ENCODE data around the gene GRM7. TPM values are rescaled to one million over a fixed set of nuclear protein-coding genes. Genes with fewer than 3 reads are reported as not detected.

GRM7 gene
- total RNA-seq, 1 experiment from 2014 or later = 0.28 TPM

DNA sequence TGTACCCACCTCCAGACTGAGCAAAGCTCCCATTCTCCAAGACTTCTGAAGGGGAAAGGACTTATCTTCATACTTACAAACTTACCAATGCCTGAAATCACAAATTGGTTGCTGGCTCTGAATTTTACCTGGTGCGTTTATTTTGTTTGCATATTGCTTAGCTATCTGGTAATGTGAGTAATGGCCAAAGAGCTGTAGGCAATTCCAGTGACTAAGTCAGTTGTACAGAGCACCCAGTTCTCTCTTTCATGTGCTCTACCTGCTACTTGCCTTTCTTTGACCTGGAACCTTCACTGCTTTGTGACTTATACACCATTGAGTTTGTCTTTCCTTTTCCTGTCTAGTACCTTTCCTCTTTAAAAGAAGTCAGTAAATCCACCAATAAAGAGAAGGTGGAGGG, 884.8 kb downstream of the GRM7 start:
- H3K23ac ChIP-seq (ENCODE audit: insufficient read length, low read depth, low read length) = no peak overlapping the region
- Mint-ChIP-seq H3K27me3 (ENCODE audit: low read depth) (no peaks in the 10 kb centered on the region), H3K36me3 (ENCODE audit: insufficient read depth in 1 of 3, low read depth in 3 of 3) (no peaks in the 10 kb centered on the region), H3K9me3 (no peaks in the 10 kb centered on the region), H3K4me3 (no peak overlapping the region), H3K27ac (no peak overlapping the region), H3K4me1 (peaks cover 5 to 8% of the 10 kb centered on the region in 2 experiments; a peak in 2 of 4 replicates)
- H2AK5ac ChIP-seq (ENCODE audit: insufficient read length, low read length) = no peak overlapping the region
- H2BK12ac ChIP-seq (ENCODE audit: insufficient read length, low read depth, low read length) = no peak overlapping the region
- H3K27me3 ChIP-seq (ENCODE audit: insufficient read depth, low read length) = no peaks in the 10 kb centered on the region
- no peak overlapping the region for H3K14ac ChIP-seq (ENCODE audit: insufficient read depth, low read length)
- WGBS (ENCODE audit: extremely low coverage, insufficient read length, low lambda C conversion rate) = no CpG with 5 or more reads among the region's 1 CpG
- H3K23me2 ChIP-seq (ENCODE audit: insufficient read length, low read depth, low read length, poor library complexity, severe bottlenecking) = no peaks in the 10 kb centered on the region
- H3K27ac ChIP-seq (ENCODE audit: insufficient read length, low read depth, low read length) = no peak overlapping the region
- DNase-seq = no peak
- H3K56ac ChIP-seq (ENCODE audit: insufficient read length, low read depth, low read length) = no peak overlapping the region
- no peak overlapping the region for H3T11ph ChIP-seq (ENCODE audit: low read length)
- H2BK15ac ChIP-seq (ENCODE audit: low read depth, low read length) = no peak overlapping the region
- H4K20me1 ChIP-seq (ENCODE audit: control insufficient read depth, insufficient read depth, insufficient read length) = no peaks in the 10 kb centered on the region
- H3K9ac ChIP-seq (ENCODE audit: extremely low read depth, insufficient read length, low read length) = no peak overlapping the region
- H2BK20ac ChIP-seq (ENCODE audit: low read depth, low read length, poor library complexity, severe bottlenecking) = no peak overlapping the region
- H2BK5ac ChIP-seq (ENCODE audit: insufficient read length, low read length) = no peak overlapping the region
- no peak overlapping the region for H4K91ac ChIP-seq (ENCODE audit: insufficient read length, low read depth, low read length)
- H2AFZ ChIP-seq (ENCODE audit: low read length) = no peak overlapping the region
- no peak overlapping the region for H2BK120ac ChIP-seq (ENCODE audit: low read depth, low read length, poor library complexity, severe bottlenecking)
- H4K8ac ChIP-seq (replicated peaks; ENCODE audit: insufficient read length, low read depth, low read length) = no peak overlapping the region
- no peaks in the 10 kb centered on the region for H3K9me3 ChIP-seq (ENCODE audit: control insufficient read depth, low read depth, low read length)
- no peak overlapping the region for H3K18ac ChIP-seq (ENCODE audit: insufficient read length, low read depth, low read length)
- H3K79me1 ChIP-seq (ENCODE audit: insufficient read depth, low read depth, low read length, poor library complexity, severe bottlenecking) = no peaks in the 10 kb centered on the region
- H3K79me2 ChIP-seq (ENCODE audit: insufficient read depth, low read length) = no peaks in the 10 kb centered on the region
- no peaks in the 10 kb centered on the region for H3K4me1 ChIP-seq (ENCODE audit: insufficient read depth, low read length)
- TF ChIP-seq, protein P1, sequence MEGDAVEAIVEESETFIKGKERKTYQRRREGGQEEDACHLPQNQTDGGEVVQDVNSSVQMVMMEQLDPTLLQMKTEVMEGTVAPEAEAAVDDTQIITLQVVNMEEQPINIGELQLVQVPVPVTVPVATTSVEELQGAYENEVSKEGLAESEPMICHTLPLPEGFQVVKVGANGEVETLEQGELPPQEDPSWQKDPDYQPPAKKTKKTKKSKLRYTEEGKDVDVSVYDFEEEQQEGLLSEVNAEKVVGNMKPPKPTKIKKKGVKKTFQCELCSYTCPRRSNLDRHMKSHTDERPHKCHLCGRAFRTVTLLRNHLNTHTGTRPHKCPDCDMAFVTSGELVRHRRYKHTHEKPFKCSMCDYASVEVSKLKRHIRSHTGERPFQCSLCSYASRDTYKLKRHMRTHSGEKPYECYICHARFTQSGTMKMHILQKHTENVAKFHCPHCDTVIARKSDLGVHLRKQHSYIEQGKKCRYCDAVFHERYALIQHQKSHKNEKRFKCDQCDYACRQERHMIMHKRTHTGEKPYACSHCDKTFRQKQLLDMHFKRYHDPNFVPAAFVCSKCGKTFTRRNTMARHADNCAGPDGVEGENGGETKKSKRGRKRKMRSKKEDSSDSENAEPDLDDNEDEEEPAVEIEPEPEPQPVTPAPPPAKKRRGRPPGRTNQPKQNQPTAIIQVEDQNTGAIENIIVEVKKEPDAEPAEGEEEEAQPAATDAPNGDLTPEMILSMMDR (conservative IDR thresholded peaks at IDR 0.05) = no peak
- no peak overlapping the region for H4K5ac ChIP-seq (ENCODE audit: insufficient read length, low read depth, low read length)
- H3K4me2 ChIP-seq (ENCODE audit: insufficient read depth, insufficient read length, low read length) = no peak overlapping the region
- H3K4ac ChIP-seq (ENCODE audit: low read depth, low read length) = no peak overlapping the region
